Measurements from ENCODE around the gene PPIL4. TPM values are rescaled to one million over a fixed set of nuclear protein-coding genes. Genes with fewer than 3 reads are reported as not detected.

The PPIL4 gene
- total RNA-seq, 3 donors from 2014 or later (not counting 1 experiment from before 2014, with no cell fraction given), result 24.4 to 32.8 (median 25.0) TPM

DNA sequence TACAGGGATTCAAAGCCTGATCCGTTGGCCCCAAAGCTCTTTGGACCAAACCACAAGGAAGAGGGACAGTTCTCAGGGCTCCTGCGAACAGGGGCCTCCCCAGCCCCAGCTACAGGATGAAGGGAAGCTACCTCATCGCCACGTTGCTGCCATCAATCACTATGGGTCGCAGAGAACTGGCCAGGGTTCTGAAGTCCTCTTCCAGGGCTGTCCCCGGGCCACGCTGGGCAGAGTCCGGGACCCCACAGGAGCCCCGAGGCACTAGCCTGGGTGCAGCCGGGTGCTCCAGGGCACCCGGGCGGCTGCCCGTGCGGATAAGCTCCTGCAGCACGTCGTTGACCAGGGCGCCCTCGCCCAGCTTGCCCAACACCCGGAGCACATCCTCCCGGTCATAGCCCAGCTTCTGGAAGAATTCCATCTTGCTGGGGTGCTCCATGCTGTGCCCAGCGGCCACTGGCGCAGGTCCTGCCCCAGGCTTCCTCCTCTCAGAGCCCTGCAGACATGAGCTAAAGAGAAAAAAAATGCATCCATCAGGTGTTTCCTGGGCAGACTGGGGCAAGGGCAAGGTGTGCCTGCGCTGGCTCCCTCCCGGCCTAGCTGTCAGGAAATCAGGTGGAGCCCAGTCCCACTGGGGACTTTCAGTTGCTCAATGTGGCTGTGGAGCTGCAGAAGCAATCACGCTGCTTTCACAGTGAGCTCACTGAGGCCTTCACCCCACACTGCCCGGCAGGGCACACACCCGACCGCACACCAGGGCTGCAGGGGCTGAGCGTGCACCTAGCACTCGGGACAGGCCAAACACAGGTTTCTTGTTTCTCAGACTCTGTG, 71.5 kb downstream of the PPIL4 start:
- Mint-ChIP-seq H3K27me3 (ENCODE audit: low read depth in 2 of 2) (peaks cover 0 to 2% of the 10 kb centered on the region in 2 donors), H3K36me3 (no peaks in the 10 kb centered on the region), H3K4me1 (no peaks in the 10 kb centered on the region), H3K9me3 (no peaks in the 10 kb centered on the region), H3K27ac (no peak overlapping the region), H3K4me3 (no peak overlapping the region)
- intact Hi-C loops (cut with micrococcal nuclease), result no loop called here
- DNase-seq, result no peak
- TF ChIP-seq, protein P1, sequence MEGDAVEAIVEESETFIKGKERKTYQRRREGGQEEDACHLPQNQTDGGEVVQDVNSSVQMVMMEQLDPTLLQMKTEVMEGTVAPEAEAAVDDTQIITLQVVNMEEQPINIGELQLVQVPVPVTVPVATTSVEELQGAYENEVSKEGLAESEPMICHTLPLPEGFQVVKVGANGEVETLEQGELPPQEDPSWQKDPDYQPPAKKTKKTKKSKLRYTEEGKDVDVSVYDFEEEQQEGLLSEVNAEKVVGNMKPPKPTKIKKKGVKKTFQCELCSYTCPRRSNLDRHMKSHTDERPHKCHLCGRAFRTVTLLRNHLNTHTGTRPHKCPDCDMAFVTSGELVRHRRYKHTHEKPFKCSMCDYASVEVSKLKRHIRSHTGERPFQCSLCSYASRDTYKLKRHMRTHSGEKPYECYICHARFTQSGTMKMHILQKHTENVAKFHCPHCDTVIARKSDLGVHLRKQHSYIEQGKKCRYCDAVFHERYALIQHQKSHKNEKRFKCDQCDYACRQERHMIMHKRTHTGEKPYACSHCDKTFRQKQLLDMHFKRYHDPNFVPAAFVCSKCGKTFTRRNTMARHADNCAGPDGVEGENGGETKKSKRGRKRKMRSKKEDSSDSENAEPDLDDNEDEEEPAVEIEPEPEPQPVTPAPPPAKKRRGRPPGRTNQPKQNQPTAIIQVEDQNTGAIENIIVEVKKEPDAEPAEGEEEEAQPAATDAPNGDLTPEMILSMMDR (IDR thresholded peaks at IDR 0.05), result no peak
- Histone ChIP-seq H3K27me3 (ENCODE audit: control insufficient read depth, insufficient read depth, low read length) (no peaks in the 10 kb centered on the region), H3K36me3 (ENCODE audit: control insufficient read depth, insufficient read depth, low read length) (no peaks in the 10 kb centered on the region), H3K27ac (ENCODE audit: low read length) (no peak overlapping the region), H3K4me1 (ENCODE audit: control insufficient read depth, insufficient read depth, low read length) (peaks cover 17% of the 10 kb centered on the region), H3K4me3 (ENCODE audit: low read length) (no peak overlapping the region), H3K9me3 (ENCODE audit: control insufficient read depth, insufficient read depth, low read length) (no peaks in the 10 kb centered on the region)
- WGBS (ENCODE audit: insufficient coverage), result 85% methylated on average over 30 of the region's 30 CpGs
- no peak for ATAC-seq

DNA sequence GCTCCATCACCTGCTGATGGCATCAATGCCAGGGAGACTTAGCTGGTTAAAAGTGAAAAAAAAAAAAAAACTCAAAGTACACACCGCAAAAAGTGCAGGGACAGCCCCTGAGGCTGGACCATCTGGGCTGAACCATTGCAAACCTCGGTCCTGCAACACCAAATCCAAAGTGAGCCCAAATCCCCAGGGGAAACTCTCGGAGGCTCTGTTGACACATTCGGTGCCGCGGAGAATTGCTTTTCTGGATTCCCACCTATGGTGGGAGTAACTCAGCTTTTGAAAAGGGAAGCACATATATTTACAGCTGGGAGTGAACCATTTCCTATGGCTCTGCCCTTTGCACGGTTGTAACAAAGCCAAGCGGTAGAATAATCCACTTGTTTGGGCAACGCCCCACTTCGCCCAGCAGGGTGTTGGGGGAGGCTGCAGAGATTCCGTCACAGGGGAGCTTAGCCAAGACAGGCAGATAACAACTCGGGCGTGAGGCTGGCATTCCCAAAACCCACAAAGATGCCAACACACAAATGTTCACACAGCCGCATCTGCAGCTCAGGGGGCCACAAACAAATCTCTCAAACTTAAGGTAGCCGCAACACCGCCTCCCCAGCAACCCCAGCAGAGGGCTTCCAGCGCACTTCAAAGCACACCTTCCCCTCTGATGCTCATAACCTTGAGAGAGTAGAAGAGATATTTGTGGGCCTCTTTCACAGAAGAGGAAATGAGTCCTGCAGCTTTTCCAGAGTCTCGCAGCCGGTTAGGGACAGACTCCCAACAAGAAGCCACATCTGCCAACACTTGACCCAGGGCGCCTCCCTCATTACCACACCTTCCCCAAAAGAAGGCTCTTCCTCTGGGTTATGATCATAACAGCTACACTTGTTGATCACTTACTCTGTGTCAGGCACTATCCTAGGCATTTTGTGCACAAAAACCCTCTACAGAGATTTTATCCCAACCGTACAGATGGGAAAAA, 72.5 kb downstream of the PPIL4 start:
- H3K36me3 Mint-ChIP-seq, result no peaks in the 10 kb centered on the region
- H3K4me3 Mint-ChIP-seq, result no peak overlapping the region
- H3K27me3 ChIP-seq (ENCODE audit: control insufficient read depth, insufficient read depth, low read length), result no peaks in the 10 kb centered on the region
- no peak overlapping the region for H3K27ac Mint-ChIP-seq
- peaks cover 17% of the 10 kb centered on the region for H3K4me1 ChIP-seq (ENCODE audit: control insufficient read depth, insufficient read depth, low read length)
- TF ChIP-seq, protein P1 (IDR thresholded peaks at IDR 0.05), result no peak
- H3K4me3 ChIP-seq (ENCODE audit: low read length), result no peak overlapping the region
- no peaks in the 10 kb centered on the region for H3K36me3 ChIP-seq (ENCODE audit: control insufficient read depth, insufficient read depth, low read length)
- no peaks in the 10 kb centered on the region for H3K9me3 Mint-ChIP-seq
- H3K4me1 Mint-ChIP-seq, result no peaks in the 10 kb centered on the region
- intact Hi-C loops (cut with micrococcal nuclease), result no loop called here
- no peak for ATAC-seq
- 75% methylated on average over 18 of the region's 21 CpGs for WGBS (ENCODE audit: insufficient coverage)
- peak in 1 of 2 donors; percentile 56 for DNase-seq
- no peak overlapping the region for H3K27ac ChIP-seq (ENCODE audit: low read length)
- no peaks in the 10 kb centered on the region for H3K9me3 ChIP-seq (ENCODE audit: control insufficient read depth, insufficient read depth, low read length)
- peaks cover 0 to 2% of the 10 kb centered on the region in 2 donors for H3K27me3 Mint-ChIP-seq (ENCODE audit: low read depth in 2 of 2)

DNA sequence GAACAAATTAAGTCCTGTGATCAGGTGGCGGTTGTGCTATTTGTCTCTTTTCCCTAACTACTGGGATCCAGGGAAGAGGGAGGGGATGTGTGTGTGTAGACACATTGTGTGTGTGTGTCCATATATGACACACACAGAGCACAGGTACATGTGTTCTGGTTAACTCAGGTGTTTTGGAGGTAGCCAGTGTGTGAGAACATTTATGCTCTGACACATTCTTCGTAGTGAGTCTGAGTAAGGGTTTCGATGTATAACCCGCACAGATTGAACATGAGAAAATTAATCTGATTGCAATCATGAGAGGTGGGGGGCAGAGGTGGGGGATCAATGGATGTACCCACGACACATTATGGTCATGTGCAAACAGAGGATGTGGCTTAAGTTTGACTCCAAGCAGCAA, 73.6 kb downstream of the PPIL4 start:
- intact Hi-C loops (cut with micrococcal nuclease), result no loop called here
- no peak overlapping the region for H3K27ac Mint-ChIP-seq
- peaks cover 23% of the 10 kb centered on the region for H3K4me1 ChIP-seq (ENCODE audit: control insufficient read depth, insufficient read depth, low read length)
- no peaks in the 10 kb centered on the region for H3K36me3 Mint-ChIP-seq
- no peak overlapping the region for H3K4me3 Mint-ChIP-seq
- H3K4me3 ChIP-seq (ENCODE audit: low read length), result no peak overlapping the region
- TF ChIP-seq, protein P1 (IDR thresholded peaks at IDR 0.05), result no peak
- ATAC-seq (no peak), DNase-seq (no peak)
- no peaks in the 10 kb centered on the region for H3K4me1 Mint-ChIP-seq
- H3K9me3 Mint-ChIP-seq, result no peaks in the 10 kb centered on the region
- no peak overlapping the region for H3K27ac ChIP-seq (ENCODE audit: low read length)
- no peaks in the 10 kb centered on the region for H3K36me3 ChIP-seq (ENCODE audit: control insufficient read depth, insufficient read depth, low read length)
- H3K9me3 ChIP-seq (ENCODE audit: control insufficient read depth, insufficient read depth, low read length), result no peaks in the 10 kb centered on the region
- H3K27me3 Mint-ChIP-seq (ENCODE audit: low read depth in 2 of 2), result no peaks in the 10 kb centered on the region
- 82% methylated on average over 5 of the region's 5 CpGs for WGBS (ENCODE audit: insufficient coverage)
- no peaks in the 10 kb centered on the region for H3K27me3 ChIP-seq (ENCODE audit: control insufficient read depth, insufficient read depth, low read length)
